Measurements from ENCODE around the gene KCND3.

KCND3 gene

GRCh38 chr1:111961016-111961415 is 28.5 kb downstream of the KCND3 start:
- no peak overlapping the region for H3K9ac ChIP-seq
- H3K4me1 ChIP-seq = no peaks in the 10 kb centered on the region
- H3K36me3 ChIP-seq = no peaks in the 10 kb centered on the region
- no peak for TF ChIP-seq Cebpa-rat (IDR thresholded peaks at IDR 0.05)
- H3K27ac ChIP-seq = no peak overlapping the region
- H3K27me3 ChIP-seq = no peaks in the 10 kb centered on the region
- no peaks in the 10 kb centered on the region for H4K20me1 ChIP-seq
- no peak overlapping the region for H3K4me2 ChIP-seq
- no peaks in the 10 kb centered on the region for H3K9me3 ChIP-seq
- H3K4me3 ChIP-seq = no peak overlapping the region

GRCh38 chr1:111959436-111959835 is 30.0 kb downstream of the KCND3 start:
- Histone ChIP-seq H3K9me3 (no peaks in the 10 kb centered on the region), H3K4me1 (peaks cover 10% of the 10 kb centered on the region), H3K27ac (no peak overlapping the region), H3K9ac (no peak overlapping the region), H4K20me1 (no peaks in the 10 kb centered on the region), H3K4me2 (no peak overlapping the region), H3K4me3 (no peak overlapping the region), H3K36me3 (no peaks in the 10 kb centered on the region), H3K27me3 (no peaks in the 10 kb centered on the region)
- TF ChIP-seq Cebpa-rat (IDR thresholded peaks at IDR 0.05) = no peak

GRCh38 chr1:111958851-111959250 is 30.6 kb downstream of the KCND3 start:
- Histone ChIP-seq H3K27me3 (no peaks in the 10 kb centered on the region), H3K9ac (no peak overlapping the region), H3K4me2 (no peak overlapping the region), H3K4me3 (no peak overlapping the region), H3K4me1 (peaks cover 12% of the 10 kb centered on the region), H3K36me3 (no peaks in the 10 kb centered on the region), H3K9me3 (no peaks in the 10 kb centered on the region), H4K20me1 (no peaks in the 10 kb centered on the region), H3K27ac (no peak overlapping the region)
- no peak for TF ChIP-seq Cebpa-rat (IDR thresholded peaks at IDR 0.05)

GRCh38 chr1:111958075-111958474 is 31.4 kb downstream of the KCND3 start:
- no peaks in the 10 kb centered on the region for H3K9me3 ChIP-seq
- H3K27me3 ChIP-seq = no peaks in the 10 kb centered on the region
- no peak overlapping the region for H3K4me2 ChIP-seq
- no peaks in the 10 kb centered on the region for H3K36me3 ChIP-seq
- no peak overlapping the region for H3K27ac ChIP-seq
- no peaks in the 10 kb centered on the region for H4K20me1 ChIP-seq
- no peak overlapping the region for H3K4me3 ChIP-seq
- H3K9ac ChIP-seq = no peak overlapping the region
- peaks cover 12% of the 10 kb centered on the region for H3K4me1 ChIP-seq
- no peak for TF ChIP-seq Cebpa-rat (IDR thresholded peaks at IDR 0.05)

GRCh38 chr1:111956155-111956771 is 33.2 kb downstream of the KCND3 start:
- Histone ChIP-seq H4K20me1 (no peaks in the 10 kb centered on the region), H3K27ac (no peak overlapping the region), H3K9ac (no peak overlapping the region), H3K9me3 (no peaks in the 10 kb centered on the region), H3K4me1 (peaks cover 12% of the 10 kb centered on the region), H3K27me3 (no peaks in the 10 kb centered on the region), H3K36me3 (no peaks in the 10 kb centered on the region), H3K4me3 (no peak overlapping the region), H3K4me2 (no peak overlapping the region)
- TF ChIP-seq Cebpa-rat (IDR thresholded peaks at IDR 0.05) = no peak

- no peak overlapping the region for H3K27ac ChIP-seq
- H3K9me3 ChIP-seq = no peaks in the 10 kb centered on the region
- H3K4me3 ChIP-seq = no peak overlapping the region
- no peaks in the 10 kb centered on the region for H3K27me3 ChIP-seq
- no peak overlapping the region for H3K4me2 ChIP-seq
- peaks cover 12% of the 10 kb centered on the region for H3K4me1 ChIP-seq
- H4K20me1 ChIP-seq = no peaks in the 10 kb centered on the region
- H3K9ac ChIP-seq = no peak overlapping the region
- TF ChIP-seq Cebpa-rat (IDR thresholded peaks at IDR 0.05) = no peak
- no peaks in the 10 kb centered on the region for H3K36me3 ChIP-seq
These were observed 33.7 kb downstream of the KCND3 start for GRCh38 chr1:111955755-111956154.

- Histone ChIP-seq H4K20me1 (no peaks in the 10 kb centered on the region), H3K27ac (no peak overlapping the region), H3K4me3 (no peak overlapping the region), H3K9ac (no peak overlapping the region), H3K9me3 (no peaks in the 10 kb centered on the region), H3K36me3 (no peaks in the 10 kb centered on the region), H3K4me2 (no peak overlapping the region), H3K27me3 (no peaks in the 10 kb centered on the region), H3K4me1 (peaks cover 17% of the 10 kb centered on the region)
- no peak for TF ChIP-seq Cebpa-rat (IDR thresholded peaks at IDR 0.05)
These were observed 35.7 kb downstream of the KCND3 start for GRCh38 chr1:111953797-111954196.

GRCh38 chr1:111952125-111952657 is 37.3 kb downstream of the KCND3 start:
- no peak for TF ChIP-seq Cebpa-rat (IDR thresholded peaks at IDR 0.05)
- Histone ChIP-seq H3K4me2 (no peak overlapping the region), H3K9me3 (no peaks in the 10 kb centered on the region), H3K4me1 (peaks cover 32% of the 10 kb centered on the region), H3K27ac (no peak overlapping the region), H3K27me3 (no peaks in the 10 kb centered on the region), H3K4me3 (no peak overlapping the region), H3K9ac (no peak overlapping the region), H3K36me3 (no peaks in the 10 kb centered on the region), H4K20me1 (no peaks in the 10 kb centered on the region)

- Histone ChIP-seq H3K27me3 (no peaks in the 10 kb centered on the region), H3K4me3 (no peak overlapping the region), H3K9ac (peak overlapping the region; percentile 8; the same call in 1 of the 2 replicates), H3K9me3 (no peaks in the 10 kb centered on the region), H3K4me1 (peaks cover 32% of the 10 kb centered on the region), H3K4me2 (peak overlapping the region; percentile 77), H4K20me1 (no peaks in the 10 kb centered on the region), H3K36me3 (no peaks in the 10 kb centered on the region), H3K27ac (peak overlapping the region; percentile 6)
- no peak for TF ChIP-seq Cebpa-rat (IDR thresholded peaks at IDR 0.05)
These were observed 41.0 kb downstream of the KCND3 start for GRCh38 chr1:111948209-111949171.
